Smooth muscle cell (in vitro differentiated cells): Measurements from ENCODE around the gene RNF150. TPM values are rescaled to one million over a fixed set of nuclear protein-coding genes. Genes with fewer than 3 reads are reported as not detected.

ENCODE experiments used
- DNase-seq: peaks from one replicate; lab custom pipeline; 2025; ENCODE audit not compliant: unreplicated experiment; lab: John Stamatoyannopoulos, UW
- H2AFZ ChIP-seq: fragments of 200-600 bp; sonication (generic); 2 replicates; pipeline ENCODE4 v1.6.0; 2016; ENCODE audit warnings: antibody characterized with exemption, low read depth, mild to moderate bottlenecking
- H3F3A ChIP-seq: fragments of 200-600 bp; sonication (generic); 2 replicates; pipeline ENCODE4 v1.6.0; 2017; ENCODE audit warnings: antibody characterized with exemption, low read depth
- H3K27ac ChIP-seq: fragments of 200-600 bp; sonication (generic); 2 replicates; pipeline ENCODE4 v1.5.1; 2016; ENCODE audit warnings: low read depth, mild to moderate bottlenecking
- H3K27me3 ChIP-seq: fragments of 200-600 bp; sonication (generic); 2 replicates; pipeline ENCODE4 v1.6.1; 2016; ENCODE audit warnings: low read depth, mild to moderate bottlenecking
- H3K36me3 ChIP-seq: fragments of 200-600 bp; sonication (generic); 2 replicates; pipeline ENCODE4 v1.5.1; 2016; ENCODE audit warnings: low read depth
- H3K4me1 ChIP-seq: fragments of 200-600 bp; sonication (generic); 2 replicates; pipeline ENCODE4 v1.5.1; 2016; ENCODE audit warnings: low read depth
- H3K4me2 ChIP-seq: fragments of 200-600 bp; sonication (generic); 2 replicates; pipeline ENCODE4 v1.6.0; 2016; ENCODE audit warnings: mild to moderate bottlenecking
- H3K4me3 ChIP-seq: fragments of 200-600 bp; sonication (generic); 2 replicates; pipeline ENCODE4 v1.5.1; 2016; ENCODE audit warnings: mild to moderate bottlenecking
- H3K79me2 ChIP-seq: fragments of 200-600 bp; sonication (generic); 2 replicates; pipeline ENCODE4 v1.6.0; 2016; ENCODE audit warnings: low read depth, mild to moderate bottlenecking
- H3K9ac ChIP-seq: fragments of 200-600 bp; sonication (generic); 2 replicates; pipeline ENCODE4 v1.6.0; 2016; ENCODE audit warnings: low read depth
- H3K9me3 ChIP-seq: fragments of 200-600 bp; sonication (generic); replicated peaks from 2 replicates; pipeline ENCODE4 v1.5.1; 2016; ENCODE audit warnings: low read depth
- H4K20me1 ChIP-seq: fragments of 200-600 bp; sonication (generic); 2 replicates; pipeline ENCODE4 v1.6.0; 2016; ENCODE audit warnings: low read depth
- CTCF ChIP-seq: fragments of 200-600 bp; sonication (generic); IDR thresholded peaks from 2 replicates; pipeline ENCODE4 v1.5.1; 2017; ENCODE audit warnings: borderline replicate concordance, mild to moderate bottlenecking, antibody characterized with exemption; ENCODE audit not compliant: insufficient read depth, poor library complexity, severe bottlenecking
- WGBS: methylation state at CpG from one replicate; pipeline ENCODE4 v1.1.7; 2016; ENCODE audit warnings: low lambda C conversion rate; 5-methylcytosine and 5-hydroxymethylcytosine counted together
- polyA plus RNA-seq: library from polyadenylated mRNA; unstranded; fragments of >200 nt; fragmentation: Nextera tagmentation; extraction: Ambion mirVana; gene quantifications from 2 replicates; pipeline ENCODE4 v1.2.1, GENCODE V29; 2016
- total RNA-seq: library from RNA; depleted of rRNA; stranded (reverse); fragments of >200 nt; gene quantifications from 2 replicates; pipeline ENCODE4 v1.2.3, GENCODE V29; 2014

Gene RNF150
- total and polyA plus RNA-seq, 2 experiments from 2014 or later, result 0.09 to 2.2 TPM

- no peak overlapping the region for H3K27ac ChIP-seq
- TF ChIP-seq CTCF, result no peak
- no peak overlapping the region for H3K4me3 ChIP-seq
Measured at GRCh38 chr4:141038428-141038827, 94.8 kb downstream of the RNF150 start.

GRCh38 chr4:141037446-141037845 lies 95.8 kb downstream of the RNF150 start:
- no peak for TF ChIP-seq CTCF
- Histone ChIP-seq H3K4me2 (no peak overlapping the region), H4K20me1 (no peaks in the 10 kb centered on the region), H3K27ac (no peak overlapping the region), H3K4me1 (no peaks in the 10 kb centered on the region), H3K79me2 (no peaks in the 10 kb centered on the region), H3K9ac (no peak overlapping the region), H3K9me3 (no peaks in the 10 kb centered on the region), H2AFZ (no peak overlapping the region), H3F3A (no peaks in the 10 kb centered on the region), H3K4me3 (no peak overlapping the region), H3K36me3 (no peaks in the 10 kb centered on the region), H3K27me3 (no peaks in the 10 kb centered on the region)
- DNase-seq, result no peak

More at GRCh38 chr4:141038428-141038827, 94.8 kb downstream of the RNF150 start:
- Histone ChIP-seq H3K4me2 (no peak overlapping the region), H4K20me1 (no peaks in the 10 kb centered on the region), H3K4me1 (no peaks in the 10 kb centered on the region), H3K27me3 (no peaks in the 10 kb centered on the region), H3F3A (no peaks in the 10 kb centered on the region), H3K79me2 (no peaks in the 10 kb centered on the region), H3K36me3 (no peaks in the 10 kb centered on the region), H3K9ac (no peak overlapping the region), H3K9me3 (no peaks in the 10 kb centered on the region), H2AFZ (no peak overlapping the region)
- no peak for DNase-seq
- 98% methylated on average over 3 of the region's 3 CpGs for WGBS

GRCh38 chr4:141036786-141037185 lies 96.5 kb downstream of the RNF150 start:
- no peaks in the 10 kb centered on the region for H3K79me2 ChIP-seq

More at GRCh38 chr4:141036786-141037185, 96.5 kb downstream of the RNF150 start:
- Histone ChIP-seq H3K36me3 (no peaks in the 10 kb centered on the region), H3K27me3 (no peaks in the 10 kb centered on the region), H3K4me3 (no peak overlapping the region), H4K20me1 (no peaks in the 10 kb centered on the region), H3K9me3 (no peaks in the 10 kb centered on the region), H2AFZ (no peak overlapping the region), H3K27ac (no peak overlapping the region), H3K4me2 (no peak overlapping the region), H3K9ac (no peak overlapping the region), H3K4me1 (no peaks in the 10 kb centered on the region), H3F3A (no peaks in the 10 kb centered on the region)
- no peak for DNase-seq
- TF ChIP-seq CTCF, result no peak
- WGBS, result 66% methylated on average over 2 of the region's 2 CpGs
